HCT116 (cell line): ENCODE results near the gene PRKRIP1. TPM values are rescaled to one million over a fixed set of nuclear protein-coding genes. Genes with fewer than 3 reads are reported as not detected.

ENCODE experiments used
- ATAC-seq: fragments of 200-7000 bp; cut with Tn5 transposase; 2 replicates; pipeline ENCODE4 v1.9.1; 2020; ENCODE audit warnings: mild to moderate bottlenecking, moderate library complexity
- BruUV-seq: library from RNA; stranded (reverse); fragments of 400-500 nt; replicated peaks from 2 replicates; lab custom pipeline; 2021; lab: Mats Ljungman, UMichigan
- CTCF ChIA-PET: fragments of 300-600 bp; sonication (Branson Sonifier 250); formaldehyde crosslinking; loops from one replicate; lab custom pipeline; 2021; ENCODE audit warnings: antibody characterized with exemption; lab: Charles Lee
- POLR2A ChIA-PET: fragments of 300-600, 350-600 bp; sonication (Branson Sonifier 250); formaldehyde crosslinking; loops from one replicate; lab custom pipeline; 2021; ENCODE audit warnings: antibody characterized with exemption; lab: Charles Lee
- RAD21 ChIA-PET, 2 experiments: fragments of 300-600 bp; sonication (Branson Sonifier 250); formaldehyde crosslinking; loops; one replicate each; lab custom pipeline; 2023; ENCODE audit warnings: low total read pairs in 2 of 2; ENCODE audit not compliant: uncharacterized antibody in 2 of 2, unreplicated experiment in 2 of 2, low non-redundant PET in 1 of 2; lab: Charles Lee
- DNase-seq: peaks from one replicate; pipeline ENCODE4 v3.0.0-alpha.2; 2010; ENCODE audit warnings: low read depth, low spot score
- H2AFZ ChIP-seq: fragments of 200-600 bp; shearing (Covaris generic), sonication (generic); 2 replicates; pipeline ENCODE4 v1.6.1; 2017; ENCODE audit warnings: low read depth, mixed run types, mixed read lengths, antibody characterized with exemption, low read length; ENCODE audit not compliant: poor library complexity, severe bottlenecking
- H3K27ac ChIP-seq: 2 replicates; pipeline ENCODE4 v1.5.1; 2012; ENCODE audit warnings: low read depth, low read length
- H3K27me3 ChIP-seq: fragments of 200-600 bp; sonication (generic); 2 replicates; pipeline ENCODE4 v1.6.1; 2016; ENCODE audit warnings: mixed run types, low read length, mixed read lengths; ENCODE audit not compliant: insufficient read depth
- H3K36me3 ChIP-seq, 2 experiments: fragments of 200-500 bp in 1 of 2; fragments of 200-600 bp in 1 of 2; sonication (Bioruptor generic) in 1 of 2; sonication (generic) in 1 of 2; 2 replicates each; pipeline versions ENCODE4 v1.5.1 to v1.6.1; 2014 to 2016; ENCODE audit warnings: low read length in 2 of 2, inconsistent platforms in 1 of 2, mixed read lengths in 1 of 2, mixed run types in 1 of 2; ENCODE audit not compliant: insufficient read depth in 2 of 2, control insufficient read depth in 1 of 2
- H3K4me1 ChIP-seq, 2 experiments: fragments of 200-600 bp in 1 of 2; sonication (generic) in 1 of 2; 2 replicates each; pipeline versions ENCODE4 v1.5.1 to v1.6.1; 2012 to 2017; ENCODE audit warnings: low read length in 2 of 2, inconsistent platforms in 1 of 2, mild to moderate bottlenecking in 1 of 2, mixed read lengths in 1 of 2, mixed run types in 1 of 2, moderate library complexity in 1 of 2; ENCODE audit not compliant: insufficient read depth in 2 of 2, control insufficient read depth in 1 of 2
- H3K4me2 ChIP-seq: fragments of 200-600 bp; sonication (generic); 2 replicates; pipeline ENCODE4 v1.6.1; 2017; ENCODE audit warnings: mixed run types, low read length, mixed read lengths
- H3K4me3 ChIP-seq, 2 experiments: fragments of 200-600 bp in 1 of 2; sonication (generic) in 1 of 2; replicated peaks in 1 of 2; 2 replicates each; pipeline ENCODE4 v1.5.1; 2011 to 2016; ENCODE audit warnings: low read length in 2 of 2, control low read depth in 1 of 2, low read depth in 1 of 2, mild to moderate bottlenecking in 1 of 2, mixed read lengths in 1 of 2, mixed run types in 1 of 2
- H3K79me2 ChIP-seq: fragments of 200-600 bp; sonication (generic); 2 replicates; pipeline ENCODE4 v1.6.1; 2017; ENCODE audit warnings: mild to moderate bottlenecking, mixed run types, low read length, moderate library complexity, mixed read lengths; ENCODE audit not compliant: insufficient read depth
- H3K9ac ChIP-seq: fragments of 200-600 bp; sonication (generic); 2 replicates; pipeline ENCODE4 v1.6.1; 2016; ENCODE audit warnings: low read length, mixed read lengths
- H3K9me2 ChIP-seq: fragments of 200-600 bp; sonication (generic), shearing (Covaris generic); 2 replicates; pipeline ENCODE4 v1.6.1; 2017; ENCODE audit warnings: mixed run types, mild to moderate bottlenecking, moderate library complexity; ENCODE audit not compliant: insufficient read depth
- H3K9me3 ChIP-seq, 2 experiments: fragments of 200-500 bp in 1 of 2; fragments of 200-600 bp in 1 of 2; sonication (Bioruptor generic) in 1 of 2; sonication (generic) in 1 of 2; 2 replicates each; pipeline ENCODE4 v1.6.1; 2014 to 2017; ENCODE audit warnings: low read length in 2 of 2, mixed read lengths in 2 of 2, inconsistent platforms in 1 of 2, low read depth in 1 of 2, mild to moderate bottlenecking in 1 of 2, mixed run types in 1 of 2, moderate library complexity in 1 of 2; ENCODE audit not compliant: control insufficient read depth in 1 of 2, insufficient read depth in 1 of 2
- H4K20me1 ChIP-seq: fragments of 200-600 bp; sonication (generic), shearing (Covaris generic); 2 replicates; pipeline ENCODE4 v1.6.1; 2017; ENCODE audit warnings: mixed run types, mild to moderate bottlenecking, moderate library complexity; ENCODE audit not compliant: insufficient read depth
- CBX3 ChIP-seq: IDR thresholded peaks from 2 replicates; pipeline ENCODE4 v1.6.1; 2012; ENCODE audit warnings: low read depth
- CEBPB ChIP-seq: IDR thresholded peaks from 2 replicates; pipeline ENCODE4 v1.6.1; 2012; ENCODE audit warnings: low read depth
- EGR1 ChIP-seq: IDR thresholded peaks from 2 replicates; pipeline ENCODE4 v1.6.1; 2012; ENCODE audit warnings: low read depth
- EZH2 ChIP-seq: fragments of 200-600 bp; sonication (generic); IDR thresholded peaks from 2 replicates; pipeline ENCODE4 v1.6.1; 2017; ENCODE audit warnings: antibody characterized with exemption, mixed run types
- EZH2phosphoT487 ChIP-seq: fragments of 200-600 bp; IDR thresholded peaks from 2 replicates; pipeline ENCODE4 v1.6.1; 2018; ENCODE audit warnings: antibody characterized with exemption, borderline replicate concordance
- FOSL1 ChIP-seq: IDR thresholded peaks from 2 replicates; pipeline ENCODE4 v1.6.1; 2012; ENCODE audit warnings: low read depth
- JUND ChIP-seq: IDR thresholded peaks from 2 replicates; pipeline ENCODE4 v1.6.1; 2012
- POLR2A ChIP-seq: IDR thresholded peaks from 2 replicates; pipeline ENCODE4 v1.7.0; 2011; ENCODE audit warnings: borderline replicate concordance; ENCODE audit not compliant: insufficient read depth, insufficient read length; ENCODE audit errors: extremely low read depth
- POLR2AphosphoS5 ChIP-seq: IDR thresholded peaks from 2 replicates; pipeline ENCODE4 v1.6.1; 2011; ENCODE audit warnings: mild to moderate bottlenecking, low read depth, low read length, moderate library complexity
- SIN3A ChIP-seq: IDR thresholded peaks from 2 replicates; pipeline ENCODE4 v1.6.1; 2012; ENCODE audit warnings: low read depth
- SP1 ChIP-seq: IDR thresholded peaks from 2 replicates; pipeline ENCODE4 v1.6.1; 2012; ENCODE audit warnings: low read depth
- SRF ChIP-seq: IDR thresholded peaks from 2 replicates; pipeline ENCODE4 v1.6.1; 2012; ENCODE audit warnings: low read depth
- TCF7L2 ChIP-seq: IDR thresholded peaks from 2 replicates; pipeline ENCODE4 v1.7.0; 2011; ENCODE audit warnings: borderline replicate concordance, inconsistent platforms; ENCODE audit not compliant: insufficient read depth, insufficient read length; ENCODE audit errors: extremely low read depth
- YY1 ChIP-seq: IDR thresholded peaks from 2 replicates; pipeline ENCODE4 v1.6.1; 2011; ENCODE audit warnings: low read length, low read depth, moderate library complexity, mild to moderate bottlenecking; ENCODE audit not compliant: insufficient replicate concordance; ENCODE audit errors: extremely low read depth
- ZFX ChIP-seq: fragments of 450-650 bp; IDR thresholded peaks from 2 replicates; pipeline ENCODE4 v1.6.1; 2017
- ZNF274 ChIP-seq: fragments of 200-500 bp; sonication (Bioruptor generic); IDR thresholded peaks from 2 replicates; pipeline ENCODE4 v1.6.1; 2014; ENCODE audit warnings: mild to moderate bottlenecking, low read depth, low read length, inconsistent platforms
- intact Hi-C: fragments of 100-400 bp; cut with micrococcal nuclease; formaldehyde crosslinking; loops from 2 replicates; pipeline ENCODE4 v1.10.0; 2022
- total RNA-seq: library from RNA; stranded (reverse); gene quantifications from one replicate; pipeline ENCODE4 v1.2.1, GENCODE V29; 2021; ENCODE audit not compliant: unreplicated experiment
- TF ChIP-seq, protein P1 (sequence below): IDR thresholded peaks from 2 replicates; pipeline ENCODE4 v1.6.1; 2012
- TF ChIP-seq, protein P2 (sequence below), 3 experiments: fragments of 200-600 bp in 1 of 3; sonication (generic) in 1 of 3; IDR thresholded peaks in 2 of 3; conservative IDR thresholded peaks in 1 of 3; 2 replicates each; pipeline ENCODE4 v1.5.1; 2012 to 2017; ENCODE audit warnings: low read depth in 2 of 3, low read length in 2 of 3, antibody characterized with exemption in 1 of 3, borderline replicate concordance in 1 of 3, control low read depth in 1 of 3, mild to moderate bottlenecking in 1 of 3, mixed read lengths in 1 of 3, mixed run types in 1 of 3, moderate library complexity in 1 of 3; ENCODE audit not compliant: insufficient read depth in 1 of 3
- TF ChIP-seq, protein P3 (sequence below): IDR thresholded peaks from 2 replicates; pipeline ENCODE4 v1.6.1; 2012
- TF ChIP-seq, protein P4 (sequence below): IDR thresholded peaks from 2 replicates; pipeline ENCODE4 v1.6.1; 2011; ENCODE audit warnings: mild to moderate bottlenecking, low read length, moderate library complexity; ENCODE audit not compliant: insufficient replicate concordance; ENCODE audit errors: extremely low read depth

PRKRIP1 gene
- total RNA-seq, 1 experiment from 2014 or later: 23.0 TPM

DNA sequence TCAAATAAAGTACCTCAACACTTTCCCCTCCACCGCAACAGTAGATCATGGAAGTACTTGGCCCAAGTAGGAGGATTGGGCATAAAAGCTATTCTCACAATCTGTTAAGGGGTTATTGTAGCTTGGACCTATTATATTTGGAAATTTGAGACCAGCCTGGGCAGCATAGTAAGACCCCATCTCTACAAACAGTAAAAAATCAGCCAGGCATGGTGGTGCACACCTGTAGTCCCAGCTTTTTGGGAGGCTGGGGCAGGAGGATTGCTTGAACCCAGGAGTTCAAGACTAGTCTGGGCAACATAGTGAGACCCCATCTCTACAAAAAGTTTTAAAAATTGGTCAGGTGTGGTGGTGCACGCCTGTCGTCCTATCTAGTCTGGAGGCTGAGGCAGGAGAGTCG lies 13.2 kb downstream of the PRKRIP1 start:
- CTCF ChIA-PET: no interaction called here
- no peaks in the 10 kb centered on the region for H4K20me1 ChIP-seq
- intact Hi-C loops: loop anchor here (2.0 kb wide), 1 partner anchor 55 kb away; the partner anchor contains the start of genes ALKBH4 and LRWD1

More for the DNA sequence above, 13.2 kb downstream of the PRKRIP1 start:
- Histone ChIP-seq H3K9me3 (no peaks in the 10 kb centered on the region), H3K9me2 (no peaks in the 10 kb centered on the region), H3K27ac (no peak overlapping the region), H2AFZ (no peak overlapping the region), H3K36me3 (peaks cover 50 to 52% of the 10 kb centered on the region in 2 experiments), H3K4me3 (no peak overlapping the region), H3K4me2 (no peak overlapping the region), H3K27me3 (no peaks in the 10 kb centered on the region), H3K9ac (no peak overlapping the region), H3K79me2 (peaks cover 25% of the 10 kb centered on the region; the same call in 1 of the 2 replicates), H3K4me1 (no peaks in the 10 kb centered on the region)
- ATAC-seq: no peak
- no peak for DNase-seq
- BruUV-seq: no TSS peak
- no peak for TF ChIP-seq EGR1
- no peak for TF ChIP-seq TCF7L2
- no peak for TF ChIP-seq EZH2phosphoT487
- TF ChIP-seq ZFX: no peak
- TF ChIP-seq, protein P1, sequence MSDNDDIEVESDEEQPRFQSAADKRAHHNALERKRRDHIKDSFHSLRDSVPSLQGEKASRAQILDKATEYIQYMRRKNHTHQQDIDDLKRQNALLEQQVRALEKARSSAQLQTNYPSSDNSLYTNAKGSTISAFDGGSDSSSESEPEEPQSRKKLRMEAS: no peak
- TF ChIP-seq POLR2A: no peak
- no peak for TF ChIP-seq EZH2
- TF ChIP-seq, protein P2, sequence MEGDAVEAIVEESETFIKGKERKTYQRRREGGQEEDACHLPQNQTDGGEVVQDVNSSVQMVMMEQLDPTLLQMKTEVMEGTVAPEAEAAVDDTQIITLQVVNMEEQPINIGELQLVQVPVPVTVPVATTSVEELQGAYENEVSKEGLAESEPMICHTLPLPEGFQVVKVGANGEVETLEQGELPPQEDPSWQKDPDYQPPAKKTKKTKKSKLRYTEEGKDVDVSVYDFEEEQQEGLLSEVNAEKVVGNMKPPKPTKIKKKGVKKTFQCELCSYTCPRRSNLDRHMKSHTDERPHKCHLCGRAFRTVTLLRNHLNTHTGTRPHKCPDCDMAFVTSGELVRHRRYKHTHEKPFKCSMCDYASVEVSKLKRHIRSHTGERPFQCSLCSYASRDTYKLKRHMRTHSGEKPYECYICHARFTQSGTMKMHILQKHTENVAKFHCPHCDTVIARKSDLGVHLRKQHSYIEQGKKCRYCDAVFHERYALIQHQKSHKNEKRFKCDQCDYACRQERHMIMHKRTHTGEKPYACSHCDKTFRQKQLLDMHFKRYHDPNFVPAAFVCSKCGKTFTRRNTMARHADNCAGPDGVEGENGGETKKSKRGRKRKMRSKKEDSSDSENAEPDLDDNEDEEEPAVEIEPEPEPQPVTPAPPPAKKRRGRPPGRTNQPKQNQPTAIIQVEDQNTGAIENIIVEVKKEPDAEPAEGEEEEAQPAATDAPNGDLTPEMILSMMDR (IDR thresholded peaks at IDR 0.05 in 2 of 3, conservative IDR thresholded peaks at IDR 0.05 in 1 of 3; ENCODE audit: borderline replicate concordance in 1 of 3, insufficient read depth in 1 of 3, low read depth in 2 of 3, low read length in 2 of 3): no peak
- no peak for TF ChIP-seq SRF
- TF ChIP-seq, protein P3, sequence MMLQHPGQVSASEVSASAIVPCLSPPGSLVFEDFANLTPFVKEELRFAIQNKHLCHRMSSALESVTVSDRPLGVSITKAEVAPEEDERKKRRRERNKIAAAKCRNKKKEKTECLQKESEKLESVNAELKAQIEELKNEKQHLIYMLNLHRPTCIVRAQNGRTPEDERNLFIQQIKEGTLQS: no peak
- no peak for TF ChIP-seq YY1
- no peak for TF ChIP-seq JUND
- no peak for TF ChIP-seq ZNF274
- TF ChIP-seq SP1: no peak
- TF ChIP-seq SIN3A: no peak
- no peak for TF ChIP-seq CBX3
- TF ChIP-seq POLR2AphosphoS5: no peak
- TF ChIP-seq, protein P4, sequence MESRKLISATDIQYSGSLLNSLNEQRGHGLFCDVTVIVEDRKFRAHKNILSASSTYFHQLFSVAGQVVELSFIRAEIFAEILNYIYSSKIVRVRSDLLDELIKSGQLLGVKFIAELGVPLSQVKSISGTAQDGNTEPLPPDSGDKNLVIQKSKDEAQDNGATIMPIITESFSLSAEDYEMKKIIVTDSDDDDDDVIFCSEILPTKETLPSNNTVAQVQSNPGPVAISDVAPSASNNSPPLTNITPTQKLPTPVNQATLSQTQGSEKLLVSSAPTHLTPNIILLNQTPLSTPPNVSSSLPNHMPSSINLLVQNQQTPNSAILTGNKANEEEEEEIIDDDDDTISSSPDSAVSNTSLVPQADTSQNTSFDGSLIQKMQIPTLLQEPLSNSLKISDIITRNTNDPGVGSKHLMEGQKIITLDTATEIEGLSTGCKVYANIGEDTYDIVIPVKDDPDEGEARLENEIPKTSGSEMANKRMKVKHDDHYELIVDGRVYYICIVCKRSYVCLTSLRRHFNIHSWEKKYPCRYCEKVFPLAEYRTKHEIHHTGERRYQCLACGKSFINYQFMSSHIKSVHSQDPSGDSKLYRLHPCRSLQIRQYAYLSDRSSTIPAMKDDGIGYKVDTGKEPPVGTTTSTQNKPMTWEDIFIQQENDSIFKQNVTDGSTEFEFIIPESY: no peak
- no peak for TF ChIP-seq CEBPB
- no peak for TF ChIP-seq FOSL1
- ChIA-PET RAD21 (no interaction called here), POLR2A (no interaction called here)
